WTC11 (cell line): ENCODE results near the gene ENTHD1.

Source experiments
- CTCF ChIP-seq: fragments of 200-600 bp; IDR thresholded peaks from 2 replicates; pipeline ENCODE4 v1.8.0; 2022; ENCODE audit warnings: antibody characterized with exemption
- TCF7 ChIP-seq: sonication (generic); formaldehyde crosslinking; IDR thresholded peaks from 2 replicates; pipeline ENCODE4 v1.8.0; 2022; ENCODE audit warnings: mild to moderate bottlenecking, low read depth, missing genetic modification reagents, moderate library complexity

DNA sequence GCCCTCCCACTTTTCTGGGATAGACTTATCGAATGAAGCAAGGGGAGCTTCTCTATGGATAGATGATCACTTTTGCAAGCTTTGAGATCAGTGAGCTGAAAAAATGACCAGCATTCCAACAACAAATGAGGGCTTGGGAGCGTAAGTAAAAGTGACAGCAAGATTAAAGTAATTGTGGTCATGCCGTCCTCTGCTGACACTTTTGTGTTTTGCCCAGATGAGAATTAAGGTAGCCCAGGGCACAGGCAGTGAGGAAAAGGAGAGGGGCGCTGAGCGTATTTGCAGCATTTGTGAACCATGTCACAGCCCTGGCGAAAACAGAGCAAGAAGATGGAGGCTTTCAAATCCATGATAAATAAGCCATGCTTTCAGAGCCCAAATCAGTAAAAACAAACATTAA lies 42.1 kb upstream of the ENTHD1 start:
- no peak for TF ChIP-seq CTCF
- TF ChIP-seq TCF7 (CRISPR knock-in tag): no peak
